GM12801 (cell line): ENCODE measurements around the gene DDX25.

Experiments used
- CTCF ChIP-seq: IDR thresholded peaks from one replicate; pipeline ENCODE4 v1.5.1; 2011; ENCODE audit warnings: control low read depth; ENCODE audit not compliant: insufficient read length; ENCODE audit errors: extremely low read depth

DDX25 gene

GRCh38 chr11:125941619-125942611 lies 37.6 kb downstream of the DDX25 start:
- no peak for TF ChIP-seq CTCF

GRCh38 chr11:125942771-125943428 lies 38.6 kb downstream of the DDX25 start:
- no peak for TF ChIP-seq CTCF

- no peak for TF ChIP-seq CTCF
Observed at GRCh38 chr11:125943661-125944349, 39.5 kb downstream of the DDX25 start.

- no peak for TF ChIP-seq CTCF
Observed at GRCh38 chr11:125944350-125945010, 40.2 kb downstream of the DDX25 start.

GRCh38 chr11:125945011-125945796 lies 40.9 kb downstream of the DDX25 start:
- no peak for TF ChIP-seq CTCF

- no peak for TF ChIP-seq CTCF
Observed at GRCh38 chr11:125945797-125946520, 41.7 kb downstream of the DDX25 start, which contains the start of gene VSIG10L2. TSS of gene VSIG10L2 (plus strand) at chr11:125946044. CDS start at chr11:125946056, 12 bp downstream.
